ENCODE results near the gene RCVRN. TPM values are rescaled to one million over a fixed set of nuclear protein-coding genes. Genes with fewer than 3 reads are reported as not detected.

The RCVRN gene
- total RNA-seq, 1 experiment from 2014 or later: not detected

- peak; percentile 2 for DNase-seq
- Histone ChIP-seq H2AK5ac (ENCODE audit: insufficient read length, low read length) (no peak overlapping the region), H2AFZ (ENCODE audit: low read length) (no peak overlapping the region), H3K27me3 (ENCODE audit: insufficient read depth, low read length) (no peaks in the 10 kb centered on the region), H4K91ac (ENCODE audit: insufficient read length, low read depth, low read length) (no peak overlapping the region), H3K14ac (ENCODE audit: insufficient read depth, low read length) (no peak overlapping the region), H4K5ac (ENCODE audit: insufficient read length, low read depth, low read length) (no peak overlapping the region), H2BK5ac (ENCODE audit: insufficient read length, low read length) (no peak overlapping the region), H3K23ac (ENCODE audit: insufficient read length, low read depth, low read length) (no peak overlapping the region), H3K9me3 (ENCODE audit: control insufficient read depth, low read depth, low read length) (no peaks in the 10 kb centered on the region), H3K27ac (ENCODE audit: insufficient read length, low read depth, low read length) (no peak overlapping the region), H2BK20ac (ENCODE audit: low read depth, low read length, poor library complexity, severe bottlenecking) (no peak overlapping the region), H4K20me1 (ENCODE audit: control insufficient read depth, insufficient read depth, insufficient read length) (no peaks in the 10 kb centered on the region), H3K18ac (ENCODE audit: insufficient read length, low read depth, low read length) (no peak overlapping the region), H2BK12ac (ENCODE audit: insufficient read length, low read depth, low read length) (no peak overlapping the region), H3K9ac (ENCODE audit: extremely low read depth, insufficient read length, low read length) (no peak overlapping the region), H2BK15ac (ENCODE audit: low read depth, low read length) (no peak overlapping the region), H3T11ph (ENCODE audit: low read length) (no peak overlapping the region), H3K56ac (ENCODE audit: insufficient read length, low read depth, low read length) (no peak overlapping the region), H3K79me2 (ENCODE audit: insufficient read depth, low read length) (no peaks in the 10 kb centered on the region), H3K4me2 (ENCODE audit: insufficient read depth, insufficient read length, low read length) (no peak overlapping the region), H3K23me2 (ENCODE audit: insufficient read length, low read depth, low read length, poor library complexity, severe bottlenecking) (no peaks in the 10 kb centered on the region), H3K79me1 (ENCODE audit: insufficient read depth, low read depth, low read length, poor library complexity, severe bottlenecking) (no peaks in the 10 kb centered on the region), H3K4me1 (ENCODE audit: insufficient read depth, low read length) (no peaks in the 10 kb centered on the region), H2BK120ac (ENCODE audit: low read depth, low read length, poor library complexity, severe bottlenecking) (no peak overlapping the region), H3K4ac (ENCODE audit: low read depth, low read length) (no peak overlapping the region), H4K8ac (replicated peaks; ENCODE audit: insufficient read length, low read depth, low read length) (no peak overlapping the region)
- peaks cover 8 to 20% of the 10 kb centered on the region in 2 experiments; a peak in 4 of 5 replicates for H3K9me3 Mint-ChIP-seq
- peaks cover 5% of the 10 kb centered on the region for H3K27me3 Mint-ChIP-seq (ENCODE audit: low read depth)
- H3K36me3 Mint-ChIP-seq (ENCODE audit: insufficient read depth in 1 of 3, low read depth in 3 of 3): no peaks in the 10 kb centered on the region
- H3K4me3 Mint-ChIP-seq: no peak overlapping the region
- no peak for TF ChIP-seq CTCF (conservative IDR thresholded peaks at IDR 0.05)
- WGBS (ENCODE audit: extremely low coverage, insufficient read length, low lambda C conversion rate): no CpG with 5 or more reads among the region's 4 CpGs
- no peaks in the 10 kb centered on the region for H3K4me1 Mint-ChIP-seq
- no peak overlapping the region for H3K27ac Mint-ChIP-seq
Observed at GRCh38 chr17:9855036-9855435, 50.0 kb downstream of the RCVRN start.

Data from H9 (cell line).